Muscle of arm (tissue), 12 donors: ENCODE results near the gene RETREG1. TPM values are rescaled to one million over a fixed set of nuclear protein-coding genes. Genes with fewer than 3 reads are reported as not detected.
"Not testable (repeated sequence)": the region's sequence is repeated elsewhere in the genome, so short reads cannot be mapped to it uniquely, and the experiment has no call there.

ENCODE experiments used
- DNase-seq: peaks from one replicate; pipeline ENCODE4 v3.0.0-alpha.2; 2013
- polyA plus RNA-seq, 12 donors: library from polyadenylated mRNA; unstranded; fragments of 120-200 nt; gene quantifications; one replicate each; pipeline ENCODE4 v1.2.1, GENCODE V29; 2013; ENCODE audit not compliant: insufficient read length in 12 of 12

RETREG1 gene
- polyA plus RNA-seq, 12 donors: 35.1 to 98.4 (median 77.1) TPM; not detected in 1

GRCh38 chr5:16459451-16459850 is 157.3 kb downstream of the RETREG1 start:
- no peak for DNase-seq

GRCh38 chr5:16457853-16458252 is 158.9 kb downstream of the RETREG1 start:
- DNase-seq: no peak

GRCh38 chr5:16457451-16457850 is 159.3 kb downstream of the RETREG1 start:
- DNase-seq: no peak

GRCh38 chr5:16456103-16456832 is 160.5 kb downstream of the RETREG1 start:
- peak; percentile 59 for DNase-seq

- no peak for DNase-seq
Measured at GRCh38 chr5:16455668-16456067, 161.1 kb downstream of the RETREG1 start.

- no peak for DNase-seq
Measured at GRCh38 chr5:16454686-16455085, 162.1 kb downstream of the RETREG1 start.

- DNase-seq: no peak
Measured at GRCh38 chr5:16453609-16454008, 163.2 kb downstream of the RETREG1 start.

GRCh38 chr5:16450163-16450562 is 166.6 kb downstream of the RETREG1 start:
- no peak for DNase-seq

- DNase-seq: no peak
Measured at GRCh38 chr5:16446993-16447392, 169.8 kb downstream of the RETREG1 start.

GRCh38 chr5:16437977-16438376 is 178.8 kb downstream of the RETREG1 start:
- no peak for DNase-seq

- DNase-seq: not testable (repeated sequence)
Measured at GRCh38 chr5:16436065-16436682, 180.6 kb downstream of the RETREG1 start.

- DNase-seq: no peak
Measured at GRCh38 chr5:16431490-16431889, 185.3 kb downstream of the RETREG1 start.

- DNase-seq: no peak
Measured at GRCh38 chr5:16430349-16431089, 186.3 kb downstream of the RETREG1 start.

GRCh38 chr5:16428359-16428758 is 188.4 kb downstream of the RETREG1 start:
- no peak for DNase-seq

- DNase-seq: no peak
Measured at GRCh38 chr5:16427587-16427986, 189.2 kb downstream of the RETREG1 start.

Other genes with a start within 250 kb of the RETREG1 start
- 10 to 100 TPM in 11 of 12 donors, not detected in 1; 12.9 to 22.5 (median 19.4) TPM for gene ZNF622, start 151.2 kb downstream of the RETREG1 start, polyA plus RNA-seq